Naive thymus-derived CD8-positive, alpha-beta T cell (primary cell): Measurements from ENCODE around the gene TUB. TPM values are rescaled to one million over a fixed set of nuclear protein-coding genes. Genes with fewer than 3 reads are reported as not detected.

Experiments used
- ATAC-seq, 2 donors: fragments of 150-1000 bp; cut with Tn5 transposase in 1 of 2; sonication (Bioruptor Pico), chemical (Tn5 transposase) in 1 of 2; 1 replicate in 1 of 2; 2 replicates in 1 of 2; pipeline ENCODE4 v1.10.0; 2021; ENCODE audit warnings: mild to moderate bottlenecking in 2 of 2, moderate library complexity in 2 of 2
- POLR2A ChIA-PET: fragments of 350-600 bp; sonication (Branson Sonifier 250); formaldehyde crosslinking; loops from one replicate; lab custom pipeline; 2021; ENCODE audit warnings: antibody characterized with exemption; lab: Charles Lee
- DNase-seq, 10 donors: peaks; one replicate each; pipeline versions ENCODE4 v3.0.0 to v3.0.0-alpha.2; 2020 to 2022
- H3K27ac Mint-ChIP-seq, 10 donors: one replicate each; pipeline ENCODE4 v1.8.0; 2020 to 2022; ENCODE audit warnings: mild to moderate bottlenecking in 10 of 10, mixed read lengths in 10 of 10, moderate library complexity in 4 of 10, inconsistent platforms in 1 of 10
- H3K27me3 Mint-ChIP-seq, 5 donors: one replicate each; pipeline ENCODE4 v1.8.0; 2021 to 2022; ENCODE audit warnings: mixed read lengths in 5 of 5
- H3K36me3 Mint-ChIP-seq, 3 donors: one replicate each; pipeline ENCODE4 v1.8.0; 2020 to 2022; ENCODE audit warnings: mixed read lengths in 3 of 3, mild to moderate bottlenecking in 2 of 3, inconsistent platforms in 1 of 3
- H3K4me1 Mint-ChIP-seq, 4 donors: one replicate each; pipeline ENCODE4 v1.8.0; 2021 to 2022; ENCODE audit warnings: mixed read lengths in 4 of 4
- H3K4me3 Mint-ChIP-seq, 10 donors: one replicate each; pipeline ENCODE4 v1.8.0; 2020 to 2022; ENCODE audit warnings: mild to moderate bottlenecking in 10 of 10, mixed read lengths in 10 of 10, moderate library complexity in 6 of 10, inconsistent platforms in 1 of 10
- H3K9me3 Mint-ChIP-seq, 9 donors: one replicate each; pipeline ENCODE4 v1.8.0; 2020 to 2022; ENCODE audit warnings: mixed read lengths in 9 of 9, mild to moderate bottlenecking in 3 of 9, inconsistent platforms in 1 of 9, moderate library complexity in 1 of 9
- polyA plus RNA-seq, 3 donors: library from polyadenylated mRNA; unstranded; fragments of 300-500 nt; fragmentation: Illumina TruSeq; gene quantifications; one replicate each; pipeline ENCODE4 v1.2.3, GENCODE V29; 2021
- total RNA-seq, 8 experiments: library from RNA in 2 of 8; stranded (reverse) in 2 of 8; gene quantifications; one replicate each; pipeline ENCODE4 v1.2.3 and lab custom pipeline; 2021 to 2026

TUB gene
- total and polyA plus RNA-seq, 5 experiments from 2014 or later, result 0.05 to 0.18 TPM; not detected in 3

DNA sequence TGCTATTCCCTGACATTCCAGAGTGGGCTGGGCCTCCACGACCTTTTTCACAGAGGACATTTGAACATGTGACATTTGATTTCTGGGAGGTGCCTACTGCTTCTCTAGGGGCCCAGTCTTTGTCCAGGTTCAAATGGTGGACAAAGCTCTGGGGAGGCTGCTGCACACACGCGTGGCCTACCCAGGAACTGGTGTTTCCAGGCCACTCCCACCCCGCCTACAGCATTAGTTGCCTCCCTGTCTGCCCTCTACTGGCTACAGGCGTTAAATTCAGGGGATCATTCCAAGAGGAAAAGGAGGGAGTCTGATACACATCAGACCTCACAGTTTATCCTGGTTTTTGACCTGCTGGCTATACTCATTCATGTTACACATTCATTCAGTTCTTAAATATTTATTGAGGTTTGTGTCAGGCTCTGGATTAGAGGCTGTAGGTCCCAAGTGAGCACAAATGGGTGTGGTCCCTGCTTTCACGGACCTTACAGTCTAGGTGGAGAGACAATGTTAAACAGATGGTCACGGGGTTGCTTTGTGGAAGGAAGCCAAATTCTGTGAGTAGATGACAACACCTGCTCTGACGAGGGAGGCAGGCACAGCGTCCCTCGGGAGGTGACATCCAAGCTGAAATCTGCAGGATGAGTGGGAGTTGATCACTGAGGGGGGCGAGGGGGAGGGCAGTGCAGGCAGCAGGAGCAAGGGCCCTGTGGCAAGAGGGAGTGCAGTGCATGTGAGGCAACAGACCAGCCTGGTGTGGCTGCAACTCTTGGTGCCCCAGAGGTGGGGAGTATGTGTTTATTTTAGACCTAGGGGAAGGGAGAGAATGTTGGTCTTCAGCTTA, 11.8 kb downstream of the TUB start:
- ATAC-seq (no peak), DNase-seq (no peak)
- no peaks in the 10 kb centered on the region for H3K36me3 Mint-ChIP-seq
- POLR2A ChIA-PET, result no interaction called here
- H3K9me3 Mint-ChIP-seq, result no peaks in the 10 kb centered on the region
- peaks cover 0 to 9% (median under 1%) of the 10 kb centered on the region in 4 donors for H3K4me1 Mint-ChIP-seq
- H3K27me3 Mint-ChIP-seq, result no peaks in the 10 kb centered on the region
- no peak overlapping the region for H3K4me3 Mint-ChIP-seq
- H3K27ac Mint-ChIP-seq, result peak overlapping the region in 1 of 10 donors; percentile 16

DNA sequence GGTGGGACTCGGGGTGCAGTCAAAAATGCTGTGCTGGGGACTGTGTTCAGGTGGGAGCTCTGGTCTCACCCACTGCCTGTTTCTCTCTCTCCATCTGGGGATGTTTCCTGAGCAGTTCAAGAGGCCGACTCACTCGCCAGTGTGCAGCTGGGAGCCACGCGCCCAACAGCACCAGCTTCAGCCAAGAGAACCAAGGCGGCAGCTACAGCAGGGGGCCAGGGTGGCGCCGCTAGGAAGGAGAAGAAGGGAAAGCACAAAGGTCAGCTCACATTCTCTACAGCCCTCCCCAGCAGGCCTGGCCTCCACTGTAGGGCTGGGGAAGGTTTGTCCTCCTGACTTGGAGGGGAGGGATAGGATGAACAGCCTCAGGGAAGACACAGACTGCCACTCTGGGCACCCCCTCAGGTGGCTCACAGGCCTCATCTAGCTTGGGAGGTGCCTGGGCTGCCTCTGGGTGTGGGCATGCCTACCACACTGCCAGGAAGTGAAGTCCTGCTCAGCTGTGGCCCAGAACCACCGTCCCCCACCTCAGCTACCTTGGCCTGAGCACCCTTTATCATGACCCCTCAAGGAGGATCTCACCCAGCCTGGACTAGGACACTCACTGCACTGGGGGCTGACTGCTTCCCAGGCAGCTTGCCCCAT, 13.0 kb downstream of the TUB start:
- POLR2A ChIA-PET, result interaction anchor here (0.6 kb wide), 1 partner anchor 115 kb away, joined by 4 read pairs; no protein-coding TSS in a partner anchor
- DNase-seq, result no peak
- peak overlapping the region in 1 of 10 donors; percentile 22 for H3K4me3 Mint-ChIP-seq
- H3K27me3 Mint-ChIP-seq, result no peaks in the 10 kb centered on the region
- peaks cover 0 to 9% (median under 1%) of the 10 kb centered on the region in 4 donors for H3K4me1 Mint-ChIP-seq
- H3K27ac Mint-ChIP-seq, result peak overlapping the region in 2 of 10 donors; percentile 50 to 85
- H3K9me3 Mint-ChIP-seq, result no peaks in the 10 kb centered on the region
- no peak for ATAC-seq
- no peaks in the 10 kb centered on the region for H3K36me3 Mint-ChIP-seq

DNA sequence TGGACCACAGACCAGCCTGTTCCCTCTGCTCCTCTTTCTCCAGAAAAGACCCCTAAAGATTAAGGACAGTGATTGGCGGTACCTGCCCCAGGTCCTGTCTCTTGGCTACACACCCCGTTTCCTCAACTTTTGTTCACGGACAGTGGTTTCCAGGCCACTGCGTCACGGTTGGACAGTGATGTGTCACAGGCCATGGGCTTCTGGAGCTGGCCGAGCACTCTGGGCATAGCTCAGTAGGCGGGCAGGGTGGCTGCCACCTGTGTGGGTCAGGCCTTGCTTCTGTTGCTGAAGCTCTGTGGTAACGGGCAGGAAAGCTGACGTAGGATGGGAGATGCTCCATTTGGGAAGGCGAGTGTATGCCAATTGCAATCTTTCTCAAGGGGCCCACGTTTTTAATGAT, 13.6 kb downstream of the TUB start:
- peak overlapping the region in 1 of 10 donors; percentile 50 for H3K27ac Mint-ChIP-seq
- DNase-seq, result no peak

DNA sequence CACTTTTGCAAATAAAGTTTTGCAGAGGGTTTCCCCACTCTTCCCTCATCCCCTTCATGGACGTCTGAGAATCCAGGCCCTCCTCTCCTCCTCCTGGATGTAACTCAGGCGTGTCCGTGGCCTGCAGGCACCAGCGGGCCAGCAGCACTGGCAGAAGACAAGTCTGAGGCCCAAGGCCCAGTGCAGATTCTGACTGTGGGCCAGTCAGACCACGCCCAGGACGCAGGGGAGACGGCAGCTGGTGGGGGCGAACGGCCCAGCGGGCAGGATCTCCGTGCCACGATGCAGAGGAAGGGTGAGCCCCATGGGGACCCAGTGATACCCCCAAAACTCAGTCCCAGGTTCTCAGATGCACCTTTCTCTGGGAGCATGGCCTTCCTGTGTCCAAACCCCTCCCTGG, 14.4 kb downstream of the TUB start:
- POLR2A ChIA-PET, result no interaction called here
- peaks cover 0 to 9% (median 2%) of the 10 kb centered on the region in 4 donors for H3K4me1 Mint-ChIP-seq
- ATAC-seq (no peak), DNase-seq (no peak)
- no peaks in the 10 kb centered on the region for H3K27me3 Mint-ChIP-seq
- no peaks in the 10 kb centered on the region for H3K9me3 Mint-ChIP-seq
- H3K36me3 Mint-ChIP-seq, result no peaks in the 10 kb centered on the region
- H3K4me3 Mint-ChIP-seq, result no peak overlapping the region
- H3K27ac Mint-ChIP-seq, result peak overlapping the region in 1 of 10 donors; percentile 49

More for the DNA sequence above, 13.6 kb downstream of the TUB start:
- Mint-ChIP-seq H3K9me3 (no peaks in the 10 kb centered on the region), H3K36me3 (no peaks in the 10 kb centered on the region), H3K27me3 (no peaks in the 10 kb centered on the region), H3K4me1 (peaks cover 0 to 9% (median 2%) of the 10 kb centered on the region in 4 donors), H3K4me3 (no peak overlapping the region)
- no peak for ATAC-seq
- POLR2A ChIA-PET, result interaction anchor here (0.6 kb wide), 1 partner anchor 115 kb away, joined by 4 read pairs; no protein-coding TSS in a partner anchor

DNA sequence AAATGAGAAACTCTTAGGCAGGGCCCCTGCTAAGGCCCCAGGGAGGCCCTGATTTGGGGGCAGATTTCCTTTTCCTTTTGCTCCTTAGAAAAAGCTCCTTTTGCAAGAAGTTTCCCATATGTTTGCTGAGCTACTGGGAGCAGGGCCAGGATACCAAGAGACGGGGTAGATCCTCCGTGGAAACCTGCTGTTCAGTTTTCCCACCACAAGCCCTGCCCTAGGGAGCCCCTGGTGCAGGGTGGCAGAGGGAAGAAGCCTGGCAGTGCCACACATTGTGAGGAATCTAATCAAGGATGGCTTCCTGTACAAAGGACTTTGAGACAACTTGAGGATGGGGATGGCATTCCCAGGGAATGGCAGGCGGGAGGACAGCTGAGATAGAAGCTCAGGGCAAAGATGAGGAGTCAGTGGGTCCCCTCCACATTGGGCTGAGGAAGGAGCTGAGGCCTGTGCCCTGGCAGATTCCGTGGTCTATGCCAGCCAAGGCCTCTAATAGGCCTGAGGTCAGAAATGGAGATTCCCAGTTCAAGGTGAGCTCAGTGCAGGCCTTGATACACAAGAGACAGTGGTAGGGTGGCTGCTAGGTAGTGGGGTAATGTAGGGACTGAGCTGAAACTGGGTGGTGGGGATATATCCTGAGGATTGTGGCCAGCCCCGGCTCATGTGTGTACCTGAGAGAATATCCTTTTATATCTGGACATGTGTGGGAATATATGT, 15.0 kb downstream of the TUB start:
- H3K4me1 Mint-ChIP-seq, result peaks cover 0 to 9% (median 1%) of the 10 kb centered on the region in 4 donors
- ATAC-seq (no peak), DNase-seq (no peak)
- no peak overlapping the region for H3K4me3 Mint-ChIP-seq
- no peaks in the 10 kb centered on the region for H3K9me3 Mint-ChIP-seq
- POLR2A ChIA-PET, result no interaction called here
- H3K27me3 Mint-ChIP-seq, result no peaks in the 10 kb centered on the region
- H3K27ac Mint-ChIP-seq, result peak overlapping the region in 4 of 10 donors; percentile 29 to 57 (median 48)
- no peaks in the 10 kb centered on the region for H3K36me3 Mint-ChIP-seq

DNA sequence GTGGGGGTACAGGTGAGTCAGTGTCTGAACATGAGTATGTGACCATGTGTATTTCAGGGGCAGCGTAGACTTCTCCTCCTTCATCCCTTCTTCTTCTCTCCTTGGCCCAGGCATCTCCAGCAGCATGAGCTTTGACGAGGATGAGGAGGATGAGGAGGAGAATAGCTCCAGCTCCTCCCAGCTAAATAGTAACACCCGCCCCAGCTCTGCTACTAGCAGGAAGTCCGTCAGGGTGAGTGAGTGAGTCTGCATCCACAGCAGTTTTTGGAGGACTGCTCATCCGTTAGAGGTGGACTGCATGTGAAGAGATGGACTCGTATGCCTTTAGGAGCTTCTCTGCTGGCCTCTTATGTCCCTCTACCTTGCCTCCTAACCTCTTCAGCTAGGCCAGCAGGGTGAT, 15.6 kb downstream of the TUB start:
- no peak overlapping the region for H3K4me3 Mint-ChIP-seq
- H3K9me3 Mint-ChIP-seq, result no peaks in the 10 kb centered on the region
- H3K27me3 Mint-ChIP-seq, result no peaks in the 10 kb centered on the region
- no peaks in the 10 kb centered on the region for H3K36me3 Mint-ChIP-seq
- ATAC-seq (no peak), DNase-seq (no peak)
- H3K4me1 Mint-ChIP-seq, result peaks cover 0 to 9% (median 1%) of the 10 kb centered on the region in 4 donors
- H3K27ac Mint-ChIP-seq, result no peak overlapping the region
- POLR2A ChIA-PET, result no interaction called here

DNA sequence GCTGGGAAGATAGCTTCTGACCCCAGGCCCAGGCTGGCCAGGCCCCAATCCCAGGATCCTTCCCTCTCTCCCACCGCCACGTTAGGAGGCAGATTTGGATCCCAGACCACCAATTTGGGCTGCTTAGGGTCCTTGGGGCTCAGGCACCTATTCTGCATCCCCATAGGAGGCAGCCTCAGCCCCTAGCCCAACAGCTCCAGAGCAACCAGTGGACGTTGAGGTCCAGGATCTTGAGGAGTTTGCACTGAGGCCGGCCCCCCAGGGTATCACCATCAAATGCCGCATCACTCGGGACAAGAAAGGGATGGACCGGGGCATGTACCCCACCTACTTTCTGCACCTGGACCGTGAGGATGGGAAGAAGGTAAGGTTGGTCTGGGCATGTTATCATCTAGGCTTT, 16.1 kb downstream of the TUB start:
- H3K9me3 Mint-ChIP-seq, result no peaks in the 10 kb centered on the region
- H3K27me3 Mint-ChIP-seq, result no peaks in the 10 kb centered on the region
- no peaks in the 10 kb centered on the region for H3K36me3 Mint-ChIP-seq
- peak overlapping the region in 1 of 10 donors; percentile 31 for H3K27ac Mint-ChIP-seq
- peaks cover 0 to 6% (median 1%) of the 10 kb centered on the region in 4 donors for H3K4me1 Mint-ChIP-seq
- no peak overlapping the region for H3K4me3 Mint-ChIP-seq
- POLR2A ChIA-PET, result no interaction called here
- DNase-seq (no peak), ATAC-seq (no peak)

DNA sequence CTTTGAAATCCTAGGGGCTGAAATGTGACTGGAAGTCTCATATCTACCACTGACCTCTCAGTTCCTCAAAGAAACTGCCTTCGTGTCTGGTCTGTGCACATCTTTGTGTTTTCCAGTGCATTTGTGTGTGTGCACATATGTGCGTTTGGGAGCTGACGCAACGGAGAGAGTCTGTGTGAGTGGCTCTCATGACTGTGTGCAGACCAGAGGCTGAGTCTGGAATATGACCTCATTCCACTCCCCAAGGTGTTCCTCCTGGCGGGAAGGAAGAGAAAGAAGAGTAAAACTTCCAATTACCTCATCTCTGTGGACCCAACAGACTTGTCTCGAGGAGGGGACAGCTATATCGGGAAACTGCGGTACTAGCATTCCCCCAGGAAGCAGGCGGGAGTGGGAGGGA, 16.5 kb downstream of the TUB start:
- ATAC-seq (no peak), DNase-seq (no peak)
- Mint-ChIP-seq H3K27ac (peak overlapping the region in 1 of 10 donors; percentile 31), H3K4me3 (no peak overlapping the region), H3K4me1 (peaks cover 0 to 6% (median 1%) of the 10 kb centered on the region in 4 donors), H3K27me3 (no peaks in the 10 kb centered on the region), H3K36me3 (no peaks in the 10 kb centered on the region), H3K9me3 (no peaks in the 10 kb centered on the region)
- POLR2A ChIA-PET, result no interaction called here

DNA sequence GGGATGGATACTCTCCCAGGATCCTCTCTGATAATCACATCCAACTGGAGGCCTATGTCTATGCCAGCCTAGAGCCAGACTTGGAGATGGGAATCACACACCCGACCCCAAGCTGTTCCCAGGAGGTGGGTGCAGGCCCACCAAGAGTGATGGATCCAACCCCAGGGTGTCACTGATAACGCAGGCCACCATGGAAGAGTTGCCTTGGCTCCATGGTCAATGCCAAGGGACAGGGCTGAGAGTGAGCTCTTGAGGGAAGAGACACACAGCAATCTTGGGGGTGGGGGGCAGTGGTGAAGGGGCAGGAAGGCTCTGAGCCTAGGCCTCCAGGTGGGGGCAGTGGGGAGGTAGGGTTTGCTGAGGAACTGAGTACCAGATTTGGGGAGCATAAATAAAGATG, 16.9 kb downstream of the TUB start:
- ATAC-seq (no peak), DNase-seq (no peak)
- Mint-ChIP-seq H3K27me3 (no peaks in the 10 kb centered on the region), H3K36me3 (no peaks in the 10 kb centered on the region), H3K4me3 (no peak overlapping the region), H3K9me3 (no peaks in the 10 kb centered on the region), H3K27ac (peak overlapping the region in 1 of 10 donors; percentile 41), H3K4me1 (peaks cover 0 to 2% (median under 1%) of the 10 kb centered on the region in 4 donors)
- POLR2A ChIA-PET, result no interaction called here

DNA sequence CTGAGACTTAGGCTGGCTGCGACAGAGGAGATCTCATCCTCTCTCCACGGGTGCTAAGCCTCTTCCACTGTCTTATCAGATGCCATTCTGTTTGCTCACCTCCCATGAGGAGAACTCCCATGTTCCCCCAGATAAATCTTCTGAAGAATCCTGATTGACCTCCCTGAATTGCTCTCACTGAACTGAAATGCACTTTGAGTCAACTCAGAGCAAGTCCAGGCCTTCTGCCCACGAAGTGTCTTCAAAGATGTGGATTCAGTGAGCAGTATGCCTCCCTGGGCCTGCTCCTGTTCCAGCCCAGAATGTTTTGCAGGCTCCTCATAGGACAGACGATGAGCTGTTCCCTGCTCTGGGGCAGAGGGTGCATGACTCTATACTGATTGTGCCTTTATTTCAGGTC, 17.4 kb downstream of the TUB start:
- Mint-ChIP-seq H3K4me3 (no peak overlapping the region), H3K36me3 (peaks cover 0 to under 1% (median 0%) of the 10 kb centered on the region in 3 donors), H3K27ac (peak overlapping the region in 2 of 10 donors; percentile 33 to 41), H3K9me3 (no peaks in the 10 kb centered on the region), H3K27me3 (no peaks in the 10 kb centered on the region), H3K4me1 (peaks cover 0 to 2% (median 0%) of the 10 kb centered on the region in 4 donors)
- ATAC-seq, result no peak
- POLR2A ChIA-PET, result no interaction called here
- no peak for DNase-seq

DNA sequence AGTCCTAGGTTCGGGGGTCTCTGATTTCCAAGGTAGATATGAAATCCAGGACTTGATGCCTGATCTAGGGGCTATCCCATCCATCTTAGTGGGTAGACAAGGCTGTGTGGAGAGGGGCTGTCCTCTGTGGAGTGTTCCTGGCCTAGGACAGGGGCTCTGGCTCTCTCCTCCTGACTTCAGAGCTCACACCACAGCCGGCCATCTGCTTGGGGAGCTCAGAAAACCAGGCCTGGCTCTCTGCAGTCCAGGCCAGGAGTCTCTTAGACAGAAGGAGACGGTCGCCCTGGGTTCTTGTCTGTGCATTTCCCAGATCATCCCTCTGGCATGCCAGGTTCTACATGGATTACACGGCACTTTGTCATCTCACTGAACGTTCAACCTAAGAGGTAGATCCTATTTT, 17.9 kb downstream of the TUB start:
- no peaks in the 10 kb centered on the region for H3K9me3 Mint-ChIP-seq
- no peak for ATAC-seq
- no peaks in the 10 kb centered on the region for H3K27me3 Mint-ChIP-seq
- no peak overlapping the region for H3K4me3 Mint-ChIP-seq
- peaks cover 0 to 2% (median 0%) of the 10 kb centered on the region in 4 donors for H3K4me1 Mint-ChIP-seq
- no peak for DNase-seq
- POLR2A ChIA-PET, result no interaction called here
- peaks cover 0 to 5% (median 0%) of the 10 kb centered on the region in 3 donors for H3K36me3 Mint-ChIP-seq
- H3K27ac Mint-ChIP-seq, result no peak overlapping the region

DNA sequence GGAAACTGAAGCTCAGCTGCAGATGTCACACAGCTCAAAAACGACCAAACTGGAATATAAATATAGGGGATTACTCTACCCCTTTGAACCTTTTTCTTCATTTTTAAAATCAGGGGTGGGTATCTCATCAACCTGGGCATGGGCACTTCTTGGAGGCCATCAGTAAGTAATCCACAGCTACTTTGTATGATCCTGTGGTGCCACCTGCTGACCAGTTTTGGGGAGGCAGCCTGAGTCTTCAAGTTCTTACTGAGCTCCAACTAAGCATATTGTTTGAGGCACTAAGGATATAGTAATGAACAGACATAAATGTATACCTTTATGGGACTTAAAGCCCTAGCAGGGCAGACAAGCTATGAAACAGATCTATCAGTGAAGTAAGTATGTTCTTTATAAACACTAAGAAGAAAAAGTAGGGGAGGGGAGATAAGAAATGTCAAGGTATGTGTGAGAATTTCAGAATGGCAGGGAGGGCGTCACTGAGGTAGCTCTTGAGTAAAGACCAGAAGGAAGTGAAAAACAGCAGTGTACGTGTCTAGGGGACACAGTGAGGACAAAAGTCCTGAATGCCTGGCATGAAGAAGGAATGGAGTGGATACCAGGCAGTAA, 18.4 kb downstream of the TUB start:
- Mint-ChIP-seq H3K36me3 (peaks cover 0 to 9% (median 0%) of the 10 kb centered on the region in 3 donors), H3K27me3 (no peaks in the 10 kb centered on the region), H3K27ac (peak overlapping the region in 1 of 10 donors; percentile 35), H3K4me3 (no peak overlapping the region), H3K4me1 (peaks cover 0 to 2% (median 0%) of the 10 kb centered on the region in 4 donors), H3K9me3 (no peaks in the 10 kb centered on the region)
- ATAC-seq (peak; percentile 65 to 73), DNase-seq (peak; percentile 36 to 81 (median 59))
- POLR2A ChIA-PET, result no interaction called here
